GM12878 (cell line): ENCODE measurements around the gene ZPR1.

Experiments used
- ATF2 ChIP-seq: IDR thresholded peaks from 2 replicates; pipeline ENCODE4 v1.6.1; 2012; ENCODE audit warnings: low read length, inconsistent platforms
- CHD1 ChIP-seq: IDR thresholded peaks from 2 replicates; pipeline ENCODE4 v1.6.1; 2012; ENCODE audit warnings: low read depth, low read length, improper control_type of control experiment
- CTCF ChIP-seq, 3 experiments: IDR thresholded peaks in 2 of 3; conservative IDR thresholded peaks in 1 of 3; 2 replicates each; pipeline ENCODE4 v1.5.1; 2011; ENCODE audit warnings: low read depth in 3 of 3, low read length in 3 of 3, mild to moderate bottlenecking in 3 of 3, control low read depth in 2 of 3, moderate library complexity in 2 of 3, inconsistent platforms in 1 of 3, mixed read lengths in 1 of 3; ENCODE audit not compliant: control insufficient read depth in 2 of 3, insufficient read depth in 1 of 3; ENCODE audit errors: extremely low read depth in 1 of 3
- EZH2 ChIP-seq: IDR thresholded peaks from 2 replicates; pipeline ENCODE4 v1.6.1; 2012; ENCODE audit warnings: low read depth, mild to moderate bottlenecking, control low read depth, inconsistent platforms, low read length, borderline replicate concordance; ENCODE audit not compliant: control insufficient read depth
- IRF5 ChIP-seq: fragments of 450-650 bp; IDR thresholded peaks from 2 replicates; pipeline ENCODE4 v1.6.1; 2017; ENCODE audit warnings: borderline replicate concordance
- MXI1 ChIP-seq: fragments of 150-350 bp; IDR thresholded peaks from 2 replicates; pipeline ENCODE4 v1.6.1; 2011; ENCODE audit warnings: low read depth, mild to moderate bottlenecking, inconsistent platforms, low read length, improper control_type of control experiment
- RFX5 ChIP-seq: IDR thresholded peaks from 2 replicates; pipeline ENCODE4 v1.6.1; 2011; ENCODE audit warnings: low read depth, low read length, improper control_type of control experiment
- SIN3A ChIP-seq: IDR thresholded peaks from 2 replicates; pipeline ENCODE4 v1.6.1; 2012; ENCODE audit warnings: low read depth, low read length, improper control_type of control experiment
- TAF1 ChIP-seq: IDR thresholded peaks from 2 replicates; pipeline ENCODE4 v1.6.1; 2011; ENCODE audit warnings: mild to moderate bottlenecking, low read depth, low read length, borderline replicate concordance
- ZNF24 ChIP-seq: fragments of 450-650 bp; IDR thresholded peaks from 2 replicates; pipeline ENCODE4 v1.6.1; 2017; ENCODE audit warnings: antibody characterized with exemption, mild to moderate bottlenecking

GRCh38 chr11:116788534-116788933 is 711 bp upstream of the ZPR1 start:
- TF ChIP-seq CTCF (IDR thresholded peaks at IDR 0.05 in 2 of 3, conservative IDR thresholded peaks at IDR 0.05 in 1 of 3; ENCODE audit: control insufficient read depth in 2 of 3, extremely low read depth in 1 of 3, insufficient read depth in 1 of 3, low read depth in 3 of 3, low read length in 3 of 3) = no peak
- TF ChIP-seq RFX5 = no peak
- TF ChIP-seq EZH2 = no peak
- TF ChIP-seq CHD1 = no peak
- TF ChIP-seq SIN3A = no peak
- TF ChIP-seq IRF5 = no peak
- TF ChIP-seq ATF2 = no peak
- TF ChIP-seq TAF1 = no peak
- TF ChIP-seq ZNF24 = no peak
- TF ChIP-seq MXI1 = no peak
